Thyroid gland (tissue), 4 donors: Measurements from ENCODE around the gene NUSAP1.

Experiments used
- POLR2A ChIP-seq, 2 donors: fragments of 450-650 bp; IDR thresholded peaks; one replicate each; pipeline ENCODE4 v1.6.1; 2017; ENCODE audit warnings: antibody characterized with exemption in 2 of 2, mild to moderate bottlenecking in 2 of 2, moderate library complexity in 1 of 2
- TF ChIP-seq, protein P1 (sequence below), 6 experiments: fragments of 200-600 bp in 3 of 6; fragments of 450-650 bp in 3 of 6; sonication (generic) in 3 of 6; IDR thresholded peaks; one replicate each; pipeline ENCODE4 v1.5.1; 2016 to 2019; ENCODE audit warnings: antibody characterized with exemption in 6 of 6, mild to moderate bottlenecking in 2 of 6, inconsistent platforms in 1 of 6, moderate library complexity in 1 of 6

DNA sequence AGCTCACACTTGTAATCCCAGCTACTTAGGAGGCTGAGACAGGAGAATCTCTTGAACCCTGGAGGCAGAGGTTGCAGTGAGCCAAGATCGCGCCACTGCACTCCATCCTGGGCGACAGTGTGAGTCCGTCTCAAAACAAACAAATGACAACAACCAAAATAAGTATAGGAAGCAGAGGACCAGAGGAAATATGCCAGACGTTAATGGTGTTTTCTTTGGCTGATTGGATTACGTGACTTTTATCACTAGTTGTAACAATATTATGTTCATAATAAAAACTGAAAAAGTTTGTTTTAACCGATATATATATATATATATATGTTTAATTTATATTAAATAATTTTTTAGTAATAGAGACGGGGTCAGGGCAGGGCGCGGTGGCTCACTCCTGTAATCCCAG, 21.7 kb downstream of the NUSAP1 start:
- no peak for TF ChIP-seq POLR2A (IDR thresholded peaks at IDR 0.05)
- TF ChIP-seq, protein P1, sequence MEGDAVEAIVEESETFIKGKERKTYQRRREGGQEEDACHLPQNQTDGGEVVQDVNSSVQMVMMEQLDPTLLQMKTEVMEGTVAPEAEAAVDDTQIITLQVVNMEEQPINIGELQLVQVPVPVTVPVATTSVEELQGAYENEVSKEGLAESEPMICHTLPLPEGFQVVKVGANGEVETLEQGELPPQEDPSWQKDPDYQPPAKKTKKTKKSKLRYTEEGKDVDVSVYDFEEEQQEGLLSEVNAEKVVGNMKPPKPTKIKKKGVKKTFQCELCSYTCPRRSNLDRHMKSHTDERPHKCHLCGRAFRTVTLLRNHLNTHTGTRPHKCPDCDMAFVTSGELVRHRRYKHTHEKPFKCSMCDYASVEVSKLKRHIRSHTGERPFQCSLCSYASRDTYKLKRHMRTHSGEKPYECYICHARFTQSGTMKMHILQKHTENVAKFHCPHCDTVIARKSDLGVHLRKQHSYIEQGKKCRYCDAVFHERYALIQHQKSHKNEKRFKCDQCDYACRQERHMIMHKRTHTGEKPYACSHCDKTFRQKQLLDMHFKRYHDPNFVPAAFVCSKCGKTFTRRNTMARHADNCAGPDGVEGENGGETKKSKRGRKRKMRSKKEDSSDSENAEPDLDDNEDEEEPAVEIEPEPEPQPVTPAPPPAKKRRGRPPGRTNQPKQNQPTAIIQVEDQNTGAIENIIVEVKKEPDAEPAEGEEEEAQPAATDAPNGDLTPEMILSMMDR (IDR thresholded peaks at IDR 0.05) = no peak
